ENCODE measurements around the gene CTDSP1. TPM values are rescaled to one million over a fixed set of nuclear protein-coding genes. Genes with fewer than 3 reads are reported as not detected.

Gene CTDSP1, protein sequence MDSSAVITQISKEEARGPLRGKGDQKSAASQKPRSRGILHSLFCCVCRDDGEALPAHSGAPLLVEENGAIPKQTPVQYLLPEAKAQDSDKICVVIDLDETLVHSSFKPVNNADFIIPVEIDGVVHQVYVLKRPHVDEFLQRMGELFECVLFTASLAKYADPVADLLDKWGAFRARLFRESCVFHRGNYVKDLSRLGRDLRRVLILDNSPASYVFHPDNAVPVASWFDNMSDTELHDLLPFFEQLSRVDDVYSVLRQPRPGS
- 64.7 and 70.5 TPM in 2 replicates for total RNA-seq

DNA sequence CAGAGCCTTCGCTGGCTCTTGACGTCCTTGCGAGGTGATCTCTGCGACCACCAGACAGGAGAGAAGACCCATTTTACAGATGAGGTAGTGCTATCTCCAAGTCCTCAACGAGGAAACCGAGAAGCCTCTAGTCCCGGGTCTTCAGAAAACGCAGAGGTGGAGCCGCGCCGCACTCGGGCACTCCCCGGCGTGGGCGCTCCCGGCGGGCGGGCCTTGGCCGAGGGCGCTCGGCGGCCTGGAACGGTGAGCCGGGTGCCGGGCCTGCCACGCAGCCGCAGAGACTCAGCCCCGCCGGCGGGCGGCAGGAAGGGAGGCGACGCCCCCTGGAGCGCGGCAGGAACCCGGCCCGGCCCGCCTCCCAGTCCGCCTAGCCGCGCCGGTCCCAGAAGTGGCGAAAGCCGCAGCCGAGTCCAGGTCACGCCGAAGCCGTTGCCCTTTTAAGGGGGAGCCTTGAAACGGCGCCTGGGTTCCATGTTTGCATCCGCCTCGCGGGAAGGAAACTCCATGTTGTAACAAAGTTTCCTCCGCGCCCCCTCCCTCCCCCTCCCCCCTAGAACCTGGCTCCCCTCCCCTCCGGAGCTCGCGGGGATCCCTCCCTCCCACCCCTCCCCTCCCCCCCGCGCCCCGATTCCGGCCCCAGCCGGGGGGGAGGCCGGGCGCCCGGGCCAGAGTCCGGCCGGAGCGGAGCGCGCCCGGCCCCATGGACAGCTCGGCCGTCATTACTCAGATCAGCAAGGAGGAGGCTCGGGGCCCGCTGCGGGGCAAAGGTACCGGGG, at the start of gene CTDSP1:
Gene CTDSP1 (plus strand): TSS at position 478 of the 776 bp plus-strand sequence. CDS start 223 bp downstream, at position 701.

DNA sequence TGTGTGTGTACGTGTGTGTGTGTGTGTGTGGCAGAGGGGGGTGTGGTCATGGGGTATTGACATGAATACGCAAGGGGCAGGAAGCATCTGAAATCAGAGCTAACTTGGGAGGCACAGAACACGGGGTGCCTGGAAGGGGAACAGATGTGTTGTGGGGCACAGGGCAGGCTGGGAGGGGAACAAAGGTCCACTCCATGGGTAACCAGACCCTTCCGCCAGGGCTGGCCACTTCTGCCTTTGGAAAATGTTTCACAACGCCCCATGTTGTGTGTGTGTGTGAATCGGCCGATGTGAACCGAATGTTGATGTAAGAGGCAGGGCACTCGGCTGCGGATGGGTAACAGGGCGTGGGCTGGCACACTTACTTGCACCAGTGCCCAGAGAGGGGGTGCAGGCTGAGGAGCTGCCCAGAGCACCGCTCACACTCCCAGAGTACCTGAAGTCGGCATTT, 17.7 kb upstream of the CTDSP1 start, which contains the start of gene SLC11A1:
Gene SLC11A1 (plus strand): TSS at position 358 of the 451 bp plus-strand sequence. CDS start 96 bp downstream, outside the sequence.

DNA sequence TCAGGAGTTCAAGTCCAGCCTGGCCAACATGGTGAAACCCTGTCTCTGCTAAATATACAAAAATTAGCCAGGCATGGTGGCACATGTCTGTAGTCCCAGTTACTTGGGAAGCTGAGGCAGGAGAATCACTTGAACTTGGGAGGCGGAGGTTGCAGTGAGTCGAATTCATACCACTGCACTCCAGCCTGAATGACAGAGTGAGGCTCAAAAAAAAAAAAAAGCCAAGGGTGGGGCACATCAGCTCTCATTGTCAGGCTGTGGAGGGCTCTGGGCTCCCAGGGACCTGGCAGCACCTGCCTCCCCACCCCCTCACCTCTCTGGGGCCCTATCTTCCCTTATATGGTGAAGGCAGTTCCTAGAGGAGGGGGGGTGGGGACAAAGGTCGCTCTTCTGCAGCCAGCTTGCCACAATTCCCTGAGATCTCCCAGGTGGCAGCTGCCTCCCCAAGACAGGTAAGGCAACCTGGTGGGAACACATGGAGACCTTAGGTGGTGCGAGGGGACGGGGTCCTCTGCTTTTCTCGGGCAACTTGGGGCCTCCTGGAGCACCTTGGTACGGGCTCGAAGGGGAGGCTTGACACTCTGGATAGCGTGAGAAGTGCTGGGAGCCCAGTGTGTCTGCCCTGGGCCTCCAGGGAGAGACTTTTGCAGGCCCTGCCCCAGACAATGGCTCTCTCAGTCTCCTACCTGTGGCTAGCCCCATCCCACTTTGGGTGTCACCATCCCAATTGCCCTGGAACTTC, 19.2 kb downstream of the CTDSP1 start, which contains the start of gene VIL1:
Gene VIL1 (plus strand): TSS at position 407 of the 742 bp plus-strand sequence. CDS start 4,656 bp downstream, outside the sequence.

Other genes with a start within 250 kb of the CTDSP1 start
- not detected in 2 replicates for gene CXCR1, start 232.9 kb upstream of the CTDSP1 start, total RNA-seq
- 290 and 337 TPM in 2 replicates for gene ARPC2, start 182.7 kb upstream of the CTDSP1 start, total RNA-seq
- 0.17 TPM in 1 of 2 replicates, not detected in the other for gene GPBAR1, start 138.9 kb upstream of the CTDSP1 start, total RNA-seq
- 105 and 126 TPM in 2 replicates for gene AAMP, start 129.7 kb upstream of the CTDSP1 start, total RNA-seq
- 64.2 and 67.2 TPM in 2 replicates for gene PNKD, start 129.3 kb upstream of the CTDSP1 start, total RNA-seq
- gene TMBIM1, start 107.4 kb upstream of the CTDSP1 start, total RNA-seq, result 135 and 139 TPM in 2 replicates
- gene CATIP, start 43.0 kb upstream of the CTDSP1 start, total RNA-seq, result not detected in 2 replicates
- under 0.01 and 0.30 TPM in 2 replicates for gene SLC11A1, start 17.6 kb upstream of the CTDSP1 start, total RNA-seq
- gene VIL1, start 19.3 kb downstream of the CTDSP1 start, total RNA-seq, result not detected in 2 replicates
- gene USP37, start 168.5 kb downstream of the CTDSP1 start, total RNA-seq, result 4.4 and 5.4 TPM in 2 replicates
- gene CNOT9, start 169.0 kb downstream of the CTDSP1 start, total RNA-seq, result 66.4 and 68.4 TPM in 2 replicates
- 0.67 and 0.89 TPM in 2 replicates for gene PLCD4, start 208.0 kb downstream of the CTDSP1 start, total RNA-seq

Data from bronchus fibroblast of lung (primary cell).